ENCODE results near the gene SND1.

GRCh38 chr7:127780489-127780888 is 128.5 kb downstream of the SND1 start:
- no peak for TF ChIP-seq CTCF (conservative IDR thresholded peaks at IDR 0.05; ENCODE audit: low read depth, low read length)
- TF ChIP-seq EZH2phosphoT487 (IDR thresholded peaks at IDR 0.05; ENCODE audit: borderline replicate concordance, low read length): no peak
- TF ChIP-seq EZH2 (IDR thresholded peaks at IDR 0.05; ENCODE audit: low read length, unreplicated experiment): no peak

All from PC-3 (cell line).